Anterior cingulate cortex (tissue), 58 donors: Measurements from ENCODE around the gene PDE7B.

Source experiments
- DNase-seq, 58 donors: peaks; one replicate each; lab custom pipeline; 2025; lab: John Stamatoyannopoulos, UW

The PDE7B gene

DNA sequence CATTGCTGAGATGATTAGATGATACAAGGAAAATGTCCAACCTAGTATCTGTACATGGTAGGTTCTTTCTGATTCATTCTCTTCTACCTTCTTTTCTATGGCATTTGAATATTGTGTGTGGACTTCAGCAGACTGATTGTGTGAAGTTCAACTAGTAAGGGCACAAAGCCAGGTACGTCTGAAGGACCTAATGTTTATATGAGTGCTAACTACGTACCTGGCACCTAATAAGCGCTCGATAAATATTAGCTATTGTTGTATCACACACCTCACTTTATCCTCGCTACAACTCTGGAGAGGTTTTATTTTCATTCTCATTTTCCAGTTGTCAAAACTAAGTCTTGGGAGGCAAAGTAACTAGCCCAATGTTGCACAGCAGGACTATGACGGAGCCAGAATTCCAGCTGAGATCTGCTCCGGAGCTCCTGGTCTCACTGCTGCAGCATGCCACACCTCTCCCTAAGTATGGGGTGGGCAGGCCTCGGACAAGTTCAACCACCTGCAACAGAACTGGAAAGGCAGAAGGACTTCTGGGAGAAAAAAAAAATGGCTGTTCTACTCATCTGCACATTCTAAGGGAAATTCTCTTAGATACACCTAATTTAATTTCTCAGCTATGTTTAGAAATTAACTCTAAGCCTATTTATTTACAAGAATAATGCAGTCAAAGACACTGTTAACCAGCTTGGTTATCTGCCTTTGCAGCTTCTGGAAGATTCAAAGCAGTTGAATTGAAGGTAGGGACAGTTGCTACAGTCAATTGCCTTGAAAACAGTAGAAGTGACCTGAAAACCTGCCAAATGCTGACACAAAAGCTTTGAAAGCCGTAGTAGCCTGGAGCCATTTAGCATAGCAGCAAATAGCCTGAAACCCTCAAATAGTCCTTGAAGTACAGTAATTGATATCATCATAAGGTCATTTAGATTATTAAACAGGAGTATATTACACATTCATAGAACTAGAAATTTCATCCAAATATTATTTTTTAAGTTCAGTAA is 165.0 kb downstream of the PDE7B start:
- DNase-seq = no peak

- DNase-seq = no peak
Observed at GRCh38 chr6:136020691-136021090, 169.2 kb downstream of the PDE7B start.

DNA sequence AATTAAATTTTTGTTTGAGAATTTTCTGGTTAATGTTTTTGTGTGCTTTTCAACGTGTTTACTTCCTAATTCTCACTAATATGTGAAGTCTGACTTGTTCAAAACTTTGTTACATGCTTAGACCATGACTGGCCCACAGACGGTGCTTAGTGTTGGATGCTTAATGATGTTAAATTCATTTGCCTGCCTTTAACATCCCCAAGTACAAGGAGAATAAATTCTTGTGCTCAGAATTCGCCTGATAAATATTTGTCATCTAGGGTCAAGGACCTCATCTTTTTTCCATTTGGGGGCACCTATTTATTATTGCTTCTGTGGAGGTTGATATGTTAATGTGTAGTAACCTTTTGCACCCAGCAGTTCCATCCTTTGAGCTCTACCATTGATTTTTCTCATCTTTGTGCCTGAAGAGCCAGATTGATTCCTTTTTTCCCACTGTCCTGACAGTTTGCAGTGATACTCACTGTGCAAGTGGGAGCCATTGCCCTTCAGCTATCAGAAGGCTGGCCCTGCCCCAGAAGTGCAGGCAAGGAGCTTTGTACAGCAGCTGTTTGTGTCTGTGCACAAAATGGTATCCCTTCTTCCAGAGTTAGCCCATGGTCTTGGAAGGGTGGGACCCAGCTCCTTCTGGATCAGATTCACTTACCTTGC is 170.8 kb downstream of the PDE7B start:
- no peak for DNase-seq

- DNase-seq = no peak
Observed at GRCh38 chr6:136024711-136025110, 173.2 kb downstream of the PDE7B start.

- DNase-seq = peak in 1 of 58 donors; percentile 17
Observed at GRCh38 chr6:136025736-136026135, 174.2 kb downstream of the PDE7B start.

DNA sequence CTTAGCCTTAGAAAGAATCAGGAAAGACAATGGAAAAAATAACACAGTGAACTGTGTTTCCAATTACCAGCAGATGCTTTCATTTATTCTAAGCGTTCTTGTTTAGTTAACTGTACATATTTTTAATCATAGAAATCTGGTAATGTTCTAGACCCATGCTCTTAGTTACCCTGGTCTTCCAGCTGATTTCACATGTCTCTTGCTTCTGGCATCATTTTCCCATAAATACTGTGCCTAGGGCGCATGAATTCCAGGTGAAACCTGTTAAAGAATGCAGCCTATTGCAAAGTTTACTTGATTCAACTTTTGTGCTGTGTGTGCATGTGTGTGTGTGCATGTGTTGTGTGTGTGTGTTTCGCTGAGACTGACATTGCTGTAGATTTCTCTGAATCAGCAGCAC is 178.6 kb downstream of the PDE7B start:
- no peak for DNase-seq

- peak in 1 of 58 donors; percentile 1 for DNase-seq
Observed at GRCh38 chr6:136031982-136032381, 180.5 kb downstream of the PDE7B start.

GRCh38 chr6:136033416-136033815 is 181.9 kb downstream of the PDE7B start:
- DNase-seq = no peak

- DNase-seq = no peak
Observed at GRCh38 chr6:136034422-136034821, 182.9 kb downstream of the PDE7B start.

DNA sequence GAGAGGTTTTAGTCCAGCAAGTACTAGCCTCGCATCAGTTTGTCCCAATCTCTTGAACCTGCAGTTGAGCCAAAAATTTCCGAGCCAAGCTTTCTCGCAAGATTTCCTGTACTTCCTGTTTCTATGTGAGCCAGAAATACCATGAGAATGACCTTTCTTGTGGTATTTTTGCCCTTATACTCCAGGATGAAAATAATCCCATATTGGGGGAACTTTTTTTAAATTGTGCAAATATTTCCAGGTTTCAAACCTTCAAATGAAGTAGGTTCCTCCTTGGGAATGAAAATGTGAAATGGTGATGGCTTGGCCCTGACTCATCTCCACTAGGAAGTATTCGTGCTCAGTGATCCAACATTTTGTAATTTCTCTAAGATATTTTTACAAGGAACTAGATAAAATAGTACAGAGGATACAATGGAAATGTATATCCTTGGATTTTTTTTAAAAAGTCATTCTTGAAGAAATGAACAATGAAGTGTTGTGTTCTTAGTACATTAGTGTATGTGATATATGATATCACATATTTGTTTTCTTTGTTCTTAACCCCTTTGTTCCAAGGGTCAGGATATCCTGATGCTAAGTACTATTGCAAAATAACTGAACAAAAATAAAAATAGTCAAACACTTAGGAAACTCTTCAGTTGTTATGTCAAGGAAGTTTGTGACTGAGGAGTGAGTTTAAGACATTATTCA is 184.0 kb downstream of the PDE7B start:
- DNase-seq = no peak

DNA sequence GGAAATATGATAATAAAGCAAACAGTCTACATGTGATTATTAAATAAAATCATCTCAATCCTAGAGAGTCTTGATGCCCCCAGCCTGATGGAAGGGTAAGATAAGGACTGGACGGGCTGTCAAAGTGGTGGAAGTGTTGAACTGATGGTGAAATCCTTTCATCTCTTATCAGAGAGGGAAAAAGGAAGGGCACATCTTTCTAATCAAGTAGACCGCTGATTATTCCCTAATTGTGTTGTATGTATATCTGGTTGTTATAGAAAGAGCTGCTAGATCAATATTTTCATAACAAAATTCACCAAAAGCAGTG is 184.5 kb downstream of the PDE7B start:
- DNase-seq = no peak

DNA sequence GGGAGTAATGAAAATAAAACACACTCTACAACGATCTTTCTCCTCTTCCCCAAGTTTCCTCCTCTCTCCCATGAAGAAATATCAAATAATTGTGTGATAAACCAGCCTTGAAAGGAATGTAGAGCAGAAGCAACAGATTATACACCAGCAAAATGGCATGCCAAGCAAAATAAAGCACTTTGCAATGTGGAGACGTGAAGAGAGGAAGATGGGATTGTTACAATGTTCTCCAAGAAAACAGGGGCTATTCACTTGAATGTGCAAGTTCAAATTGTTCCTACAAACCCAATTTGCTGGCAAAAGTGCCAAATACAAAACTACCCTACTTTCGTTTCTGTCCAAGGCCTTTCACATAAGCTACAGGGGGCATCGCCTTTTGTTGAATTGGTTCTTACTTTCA is 185.1 kb downstream of the PDE7B start:
- DNase-seq = peak in 2 of 58 donors; percentile 30 to 59

GRCh38 chr6:136037242-136037875 is 185.9 kb downstream of the PDE7B start:
- no peak for DNase-seq

- DNase-seq = peak in 2 of 58 donors; percentile 13 to 64
Observed at GRCh38 chr6:136037876-136038460, 186.5 kb downstream of the PDE7B start.

- DNase-seq = no peak
Observed at GRCh38 chr6:136038531-136038930, 187.0 kb downstream of the PDE7B start.

DNA sequence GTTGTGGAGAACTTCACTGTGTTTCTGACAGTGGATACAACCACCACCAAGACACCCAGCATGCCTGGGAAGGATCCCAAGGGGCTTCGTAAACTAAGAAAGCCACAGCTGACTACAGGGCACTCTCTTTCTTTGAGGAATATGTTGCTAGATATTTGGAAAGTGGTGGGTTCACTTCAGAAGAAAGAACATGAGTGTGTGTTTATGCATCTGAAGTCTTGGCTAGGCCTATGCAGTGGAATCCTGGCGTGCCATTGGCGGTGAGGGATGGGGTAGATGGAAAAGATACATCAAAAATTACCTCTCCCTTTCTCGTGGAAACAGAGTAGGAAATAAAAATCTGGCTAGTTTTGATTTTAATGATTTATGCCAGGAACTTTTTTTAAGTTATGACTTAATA is 187.7 kb downstream of the PDE7B start:
- DNase-seq = no peak

DNA sequence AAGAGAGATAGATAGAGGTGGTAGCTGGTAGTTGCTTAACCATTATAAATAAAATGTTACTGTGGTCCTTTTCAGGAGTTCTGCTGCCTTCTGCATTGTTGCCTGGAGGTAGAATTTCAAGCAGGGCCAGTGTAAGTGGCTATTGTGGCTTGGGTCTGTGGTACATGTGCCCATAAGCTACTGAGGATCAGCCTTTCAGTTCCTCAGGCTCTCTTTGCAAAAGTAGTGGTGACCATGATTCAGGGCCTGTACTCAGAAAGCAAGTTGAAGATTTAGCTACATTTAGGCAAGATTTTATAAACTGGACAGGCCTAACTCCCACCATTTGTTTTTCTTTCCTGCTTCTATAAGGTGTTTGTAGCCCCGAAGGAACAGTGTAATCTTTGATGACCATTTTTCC is 199.0 kb downstream of the PDE7B start:
- DNase-seq = no peak

GRCh38 chr6:136051140-136051775 is 199.8 kb downstream of the PDE7B start:
- no peak for DNase-seq

DNA sequence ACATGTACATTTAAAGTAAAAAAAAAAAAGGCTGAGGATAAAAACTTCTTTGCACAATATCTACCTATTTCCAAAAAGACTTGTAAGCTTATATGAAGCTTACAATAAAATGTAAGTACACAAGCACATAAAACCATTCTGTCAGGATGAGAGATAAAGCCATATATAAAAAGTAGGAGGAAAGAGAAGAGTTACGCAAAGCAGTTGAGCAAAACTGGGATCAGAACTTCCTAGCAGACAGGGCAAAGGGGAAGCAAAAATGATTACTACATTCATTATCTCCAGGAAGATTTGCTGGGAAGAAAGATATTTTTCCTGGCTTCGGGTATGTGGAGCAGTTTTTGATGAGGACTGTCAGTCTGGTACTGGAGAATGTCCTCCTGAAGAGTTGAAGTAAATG is 200.5 kb downstream of the PDE7B start:
- no peak for DNase-seq

DNA sequence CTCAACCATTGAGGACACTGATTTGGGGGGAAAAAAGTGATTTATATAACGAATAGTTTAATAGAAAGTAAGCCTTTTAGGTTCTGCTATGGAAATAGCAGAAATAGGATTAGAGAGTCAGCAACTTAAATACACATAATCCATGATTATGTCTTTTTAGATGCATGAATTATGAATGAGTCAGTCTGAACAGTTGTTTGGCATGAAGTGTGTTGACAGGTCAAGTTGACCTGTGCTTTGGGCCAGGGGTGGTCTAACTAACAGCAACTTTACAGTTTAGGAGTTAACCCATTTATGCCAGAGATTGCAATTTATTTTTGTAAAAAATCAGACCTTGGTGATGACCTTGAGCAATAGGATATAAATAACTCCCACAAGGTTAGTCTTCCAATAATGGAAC is 207.4 kb downstream of the PDE7B start:
- no peak for DNase-seq
